Neural progenitor cell (in vitro differentiated cells): ENCODE results near the gene KNL1.
"Not testable (repeated sequence)": the region's sequence is repeated elsewhere in the genome, so short reads cannot be mapped to it uniquely, and the experiment has no call there.

ENCODE experiments used
- EZH2 ChIP-seq: fragments of 200-600 bp; sonication (generic); IDR thresholded peaks from 2 replicates; pipeline ENCODE4 v1.6.1; 2017; ENCODE audit warnings: antibody characterized with exemption, mild to moderate bottlenecking, moderate library complexity
- EZH2phosphoT487 ChIP-seq: fragments of 200-600 bp; sonication (generic); IDR thresholded peaks from 2 replicates; pipeline ENCODE4 v1.6.1; 2017; ENCODE audit warnings: antibody characterized with exemption
- TF ChIP-seq, protein P1 (sequence below): fragments of 200-600 bp; sonication (generic); IDR thresholded peaks from 2 replicates; pipeline ENCODE4 v1.5.1; 2017; ENCODE audit warnings: antibody characterized with exemption, mild to moderate bottlenecking

DNA sequence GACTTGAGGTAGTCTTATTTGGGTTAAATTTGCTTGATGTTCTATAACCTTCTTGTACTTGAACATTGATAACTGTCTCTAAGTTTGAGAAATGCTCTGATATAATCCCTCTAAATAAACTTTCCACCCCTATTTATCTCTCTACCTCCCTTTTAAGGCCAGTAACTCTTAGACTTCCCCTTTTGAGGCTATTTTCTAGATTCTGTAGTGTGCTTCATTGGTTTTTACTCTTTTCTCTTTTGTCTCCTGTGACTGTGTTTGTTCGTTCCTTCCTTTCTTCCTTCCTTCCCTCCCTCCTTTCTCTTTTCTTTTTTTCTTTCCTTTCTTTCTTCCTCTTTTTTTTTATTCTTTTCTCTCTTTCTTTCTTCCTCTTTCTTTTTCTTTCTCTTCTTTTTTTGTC is 86.9 kb downstream of the KNL1 start:
- TF ChIP-seq, protein P1, sequence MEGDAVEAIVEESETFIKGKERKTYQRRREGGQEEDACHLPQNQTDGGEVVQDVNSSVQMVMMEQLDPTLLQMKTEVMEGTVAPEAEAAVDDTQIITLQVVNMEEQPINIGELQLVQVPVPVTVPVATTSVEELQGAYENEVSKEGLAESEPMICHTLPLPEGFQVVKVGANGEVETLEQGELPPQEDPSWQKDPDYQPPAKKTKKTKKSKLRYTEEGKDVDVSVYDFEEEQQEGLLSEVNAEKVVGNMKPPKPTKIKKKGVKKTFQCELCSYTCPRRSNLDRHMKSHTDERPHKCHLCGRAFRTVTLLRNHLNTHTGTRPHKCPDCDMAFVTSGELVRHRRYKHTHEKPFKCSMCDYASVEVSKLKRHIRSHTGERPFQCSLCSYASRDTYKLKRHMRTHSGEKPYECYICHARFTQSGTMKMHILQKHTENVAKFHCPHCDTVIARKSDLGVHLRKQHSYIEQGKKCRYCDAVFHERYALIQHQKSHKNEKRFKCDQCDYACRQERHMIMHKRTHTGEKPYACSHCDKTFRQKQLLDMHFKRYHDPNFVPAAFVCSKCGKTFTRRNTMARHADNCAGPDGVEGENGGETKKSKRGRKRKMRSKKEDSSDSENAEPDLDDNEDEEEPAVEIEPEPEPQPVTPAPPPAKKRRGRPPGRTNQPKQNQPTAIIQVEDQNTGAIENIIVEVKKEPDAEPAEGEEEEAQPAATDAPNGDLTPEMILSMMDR: not testable (repeated sequence)
- not testable (repeated sequence) for TF ChIP-seq EZH2, EZH2phosphoT487
